ENCODE results near the gene PCDH1.

GRCh38 chr5:141838326-141839014 lies 39.7 kb downstream of the PCDH1 start:
- TF ChIP-seq EP300 (IDR thresholded peaks at IDR 0.05) (no peak), POLR2A (IDR thresholded peaks at IDR 0.05) (no peak)
